Loucy (cell line): Measurements from ENCODE around the gene TMSB10.
"Not testable (repeated sequence)": the region's sequence is repeated elsewhere in the genome, so short reads cannot be mapped to it uniquely, and the experiment has no call there.

Experiments used
- H2AFZ ChIP-seq: fragments of 200-600 bp; sonication (generic); 2 replicates; pipeline ENCODE4 v1.6.0; 2016; ENCODE audit warnings: antibody characterized with exemption, mild to moderate bottlenecking, low read length, moderate library complexity
- H3F3A ChIP-seq: fragments of 200-600 bp; 2 replicates; pipeline ENCODE4 v1.6.0; 2016; ENCODE audit warnings: antibody characterized with exemption, low read depth, mild to moderate bottlenecking
- H3K27me3 ChIP-seq: fragments of 200-600 bp; sonication (generic); 2 replicates; pipeline ENCODE4 v1.6.1; 2014; ENCODE audit warnings: low read length, mild to moderate bottlenecking; ENCODE audit not compliant: insufficient read depth, poor library complexity, severe bottlenecking
- H3K36me3 ChIP-seq: fragments of 200-600 bp; sonication (generic); 2 replicates; pipeline ENCODE4 v1.6.1; 2016; ENCODE audit warnings: low read length; ENCODE audit not compliant: insufficient read depth
- H3K4me1 ChIP-seq: fragments of 200-600 bp; sonication (generic); 2 replicates; pipeline ENCODE4 v1.5.1; 2014; ENCODE audit warnings: low read length, mild to moderate bottlenecking; ENCODE audit not compliant: insufficient read depth, poor library complexity, severe bottlenecking
- H3K4me2 ChIP-seq: fragments of 200-600 bp; sonication (generic); 2 replicates; pipeline ENCODE4 v1.6.0; 2014; ENCODE audit warnings: antibody characterized with exemption, low read length, low read depth, mild to moderate bottlenecking; ENCODE audit not compliant: poor library complexity, severe bottlenecking
- H3K4me3 ChIP-seq: fragments of 200-600 bp; sonication (generic); 2 replicates; pipeline ENCODE4 v1.5.1; 2014; ENCODE audit warnings: low read length, mild to moderate bottlenecking, mixed read lengths; ENCODE audit not compliant: poor library complexity, severe bottlenecking
- H3K79me2 ChIP-seq: fragments of 200-600 bp; sonication (generic); 2 replicates; pipeline ENCODE4 v1.6.1; 2014; ENCODE audit warnings: low read length; ENCODE audit not compliant: insufficient read depth
- H3K9ac ChIP-seq: fragments of 200-600 bp; sonication (generic); 2 replicates; pipeline ENCODE4 v1.6.0; 2014; ENCODE audit warnings: mild to moderate bottlenecking, low read depth, low read length, moderate library complexity; ENCODE audit not compliant: poor library complexity, severe bottlenecking
- H3K9me2 ChIP-seq: fragments of 200-600 bp; sonication (generic); replicated peaks from 2 replicates; pipeline ENCODE4 v1.6.1; 2016; ENCODE audit warnings: low read depth, low read length, mixed read lengths
- H3K9me3 ChIP-seq: fragments of 200-600 bp; sonication (generic); 2 replicates; pipeline ENCODE4 v1.6.1; 2014; ENCODE audit warnings: mild to moderate bottlenecking, antibody characterized with exemption, low read length, low read depth; ENCODE audit not compliant: insufficient read depth
- H4K20me1 ChIP-seq: fragments of 200-600 bp; sonication (generic); 2 replicates; pipeline ENCODE4 v1.6.0; 2014; ENCODE audit warnings: antibody characterized with exemption, low read length, mild to moderate bottlenecking; ENCODE audit not compliant: insufficient read depth, poor library complexity, severe bottlenecking
- EZH2phosphoT487 ChIP-seq: fragments of 200-600 bp; IDR thresholded peaks from 2 replicates; pipeline ENCODE4 v1.6.1; 2018; ENCODE audit warnings: antibody characterized with exemption, mild to moderate bottlenecking, moderate library complexity, borderline replicate concordance
- TF ChIP-seq, protein P1 (sequence below): fragments of 200-600 bp; sonication (generic); conservative IDR thresholded peaks from 2 replicates; pipeline ENCODE4 v1.5.1; 2014; ENCODE audit warnings: mild to moderate bottlenecking, antibody characterized with exemption, low read length

Gene TMSB10

GRCh38 chr2:84873350-84873749 is 32.1 kb upstream of the TMSB10 start:
- H3K27me3 ChIP-seq = no peaks in the 10 kb centered on the region
- no peaks in the 10 kb centered on the region for H3K36me3 ChIP-seq
- H3K79me2 ChIP-seq = no peaks in the 10 kb centered on the region
- H3K4me3 ChIP-seq = no peak overlapping the region
- H3F3A ChIP-seq = no peaks in the 10 kb centered on the region
- no peak overlapping the region for H3K4me2 ChIP-seq
- no peak overlapping the region for H2AFZ ChIP-seq
- no peaks in the 10 kb centered on the region for H4K20me1 ChIP-seq
- no peak overlapping the region for H3K9ac ChIP-seq
- TF ChIP-seq, protein P1, sequence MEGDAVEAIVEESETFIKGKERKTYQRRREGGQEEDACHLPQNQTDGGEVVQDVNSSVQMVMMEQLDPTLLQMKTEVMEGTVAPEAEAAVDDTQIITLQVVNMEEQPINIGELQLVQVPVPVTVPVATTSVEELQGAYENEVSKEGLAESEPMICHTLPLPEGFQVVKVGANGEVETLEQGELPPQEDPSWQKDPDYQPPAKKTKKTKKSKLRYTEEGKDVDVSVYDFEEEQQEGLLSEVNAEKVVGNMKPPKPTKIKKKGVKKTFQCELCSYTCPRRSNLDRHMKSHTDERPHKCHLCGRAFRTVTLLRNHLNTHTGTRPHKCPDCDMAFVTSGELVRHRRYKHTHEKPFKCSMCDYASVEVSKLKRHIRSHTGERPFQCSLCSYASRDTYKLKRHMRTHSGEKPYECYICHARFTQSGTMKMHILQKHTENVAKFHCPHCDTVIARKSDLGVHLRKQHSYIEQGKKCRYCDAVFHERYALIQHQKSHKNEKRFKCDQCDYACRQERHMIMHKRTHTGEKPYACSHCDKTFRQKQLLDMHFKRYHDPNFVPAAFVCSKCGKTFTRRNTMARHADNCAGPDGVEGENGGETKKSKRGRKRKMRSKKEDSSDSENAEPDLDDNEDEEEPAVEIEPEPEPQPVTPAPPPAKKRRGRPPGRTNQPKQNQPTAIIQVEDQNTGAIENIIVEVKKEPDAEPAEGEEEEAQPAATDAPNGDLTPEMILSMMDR = no peak
- TF ChIP-seq EZH2phosphoT487 = no peak
- no peaks in the 10 kb centered on the region for H3K9me3 ChIP-seq
- H3K4me1 ChIP-seq = no peaks in the 10 kb centered on the region
- no peaks in the 10 kb centered on the region for H3K9me2 ChIP-seq

DNA sequence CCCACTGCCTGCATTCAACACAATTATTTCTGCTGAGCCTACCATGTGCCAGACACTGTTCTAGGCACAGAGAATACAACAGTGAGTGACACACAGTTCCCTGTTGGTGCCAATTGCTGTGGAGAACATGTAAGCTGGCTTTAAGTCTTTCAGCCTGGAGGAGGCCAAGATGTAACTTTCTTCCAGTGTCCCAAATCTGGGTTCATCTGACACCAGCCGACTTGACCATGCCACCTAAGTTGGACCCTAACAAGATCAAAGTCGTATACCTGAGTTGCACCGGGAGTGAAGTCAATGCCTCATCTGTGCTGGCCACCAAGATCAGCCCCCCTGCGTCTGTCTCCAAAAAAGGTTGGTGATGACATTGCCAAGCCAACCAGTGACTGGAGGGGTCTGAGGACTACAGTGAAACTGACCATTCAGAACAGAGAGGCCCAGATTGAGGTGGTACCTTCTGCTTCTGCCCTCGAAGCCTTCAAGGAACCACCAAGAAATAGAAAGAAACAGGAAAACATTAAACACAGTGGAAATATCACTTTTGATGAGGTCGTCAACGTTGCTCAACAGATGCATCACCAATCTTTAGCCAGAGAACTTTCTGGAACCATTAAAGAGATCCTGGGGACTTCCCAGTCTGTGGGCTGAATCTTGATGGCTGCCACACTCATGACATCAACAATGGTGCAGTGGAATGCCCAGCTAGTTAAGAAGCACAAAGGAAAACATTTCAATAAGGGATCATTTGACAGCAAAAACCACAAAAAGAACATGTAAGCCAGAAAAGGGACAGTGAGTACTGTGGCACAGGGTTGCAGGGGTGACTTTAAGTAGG is 30.9 kb upstream of the TMSB10 start:
- Histone ChIP-seq H3K4me2 (no peak overlapping the region), H2AFZ (no peak overlapping the region), H3K79me2 (no peaks in the 10 kb centered on the region), H3K9me3 (no peaks in the 10 kb centered on the region), H4K20me1 (no peaks in the 10 kb centered on the region), H3F3A (no peaks in the 10 kb centered on the region), H3K36me3 (no peaks in the 10 kb centered on the region), H3K4me1 (no peaks in the 10 kb centered on the region), H3K9me2 (no peaks in the 10 kb centered on the region), H3K9ac (no peak overlapping the region), H3K4me3 (no peak overlapping the region), H3K27me3 (no peaks in the 10 kb centered on the region)
- no peak for TF ChIP-seq EZH2phosphoT487
- TF ChIP-seq, protein P1 = no peak

- no peaks in the 10 kb centered on the region for H3K9me2 ChIP-seq
- H3K79me2 ChIP-seq = no peaks in the 10 kb centered on the region
- no peaks in the 10 kb centered on the region for H3K27me3 ChIP-seq
- H3K4me3 ChIP-seq = no peak overlapping the region
- no peaks in the 10 kb centered on the region for H4K20me1 ChIP-seq
- no peaks in the 10 kb centered on the region for H3K9me3 ChIP-seq
- H3K9ac ChIP-seq = no peak overlapping the region
- H3K4me2 ChIP-seq = no peak overlapping the region
- H2AFZ ChIP-seq = no peak overlapping the region
- no peak for TF ChIP-seq EZH2phosphoT487
- TF ChIP-seq, protein P1 = no peak
- no peaks in the 10 kb centered on the region for H3K36me3 ChIP-seq
- no peaks in the 10 kb centered on the region for H3F3A ChIP-seq
- no peaks in the 10 kb centered on the region for H3K4me1 ChIP-seq
These were observed 30.3 kb upstream of the TMSB10 start for GRCh38 chr2:84875213-84875560.

DNA sequence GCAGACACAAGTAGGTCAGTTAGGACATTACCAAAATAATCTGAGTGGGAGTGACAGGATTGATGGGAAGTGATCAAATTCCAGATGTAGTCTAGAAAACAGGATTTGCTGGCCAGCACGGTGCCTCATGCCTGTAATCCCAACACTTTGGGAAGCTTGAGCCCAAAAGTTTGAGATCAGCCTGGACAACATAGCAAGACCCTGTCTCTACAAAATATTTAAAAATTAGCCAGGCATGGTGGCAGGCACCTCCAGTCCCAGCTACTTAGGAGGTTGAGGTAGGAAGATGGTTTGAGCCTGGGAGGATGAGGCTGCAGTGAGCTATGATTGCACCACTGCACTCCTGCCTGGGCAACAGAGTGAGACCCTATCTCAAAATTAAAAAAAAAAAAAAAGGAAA is 29.8 kb upstream of the TMSB10 start:
- not testable (repeated sequence) for H3K4me3 ChIP-seq, H3K36me3 ChIP-seq, H3K9ac ChIP-seq, H2AFZ ChIP-seq, H3K9me3 ChIP-seq, H3K4me2 ChIP-seq, H3K9me2 ChIP-seq, H4K20me1 ChIP-seq, H3K79me2 ChIP-seq, H3K27me3 ChIP-seq, H3K4me1 ChIP-seq, H3F3A ChIP-seq
